ENCODE data around the gene LRIG1. TPM values are rescaled to one million over a fixed set of nuclear protein-coding genes. Genes with fewer than 3 reads are reported as not detected.

Gene LRIG1
- total and polyA plus RNA-seq, 5 experiments from 2014 or later = 4.9 to 13.0 (median 11.1) TPM

GRCh38 chr3:66377800-66378199 lies 123.0 kb downstream of the LRIG1 start:
- no peak overlapping the region for H3K4me3 Mint-ChIP-seq
- ATAC-seq = peak; percentile 30 to 36

DNA sequence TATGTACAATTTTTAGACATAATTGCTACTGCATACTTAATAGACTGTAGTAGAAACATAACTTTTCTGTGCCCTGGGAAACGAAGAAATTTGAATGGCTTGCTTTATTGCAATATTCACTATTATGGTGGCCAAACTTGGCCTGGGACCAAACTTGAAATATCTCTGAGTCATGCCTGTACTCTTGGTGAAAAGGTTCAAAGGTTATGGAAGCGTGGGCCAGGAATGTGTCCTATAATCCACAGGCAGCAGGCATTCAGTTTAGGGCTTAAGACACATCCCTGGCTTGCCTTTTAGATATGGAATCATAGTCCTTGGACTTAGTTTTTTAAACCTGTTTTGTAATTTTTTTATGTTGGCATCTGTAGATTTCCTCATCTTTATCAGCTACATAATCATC lies 124.3 kb downstream of the LRIG1 start:
- no peak for DNase-seq
- ATAC-seq = no peak
- H3K9me3 Mint-ChIP-seq = peaks cover 0 to 16% (median 0%) of the 10 kb centered on the region in 9 donors
- peaks cover 2 to 16% (median 7%) of the 10 kb centered on the region in 4 donors for H3K4me1 Mint-ChIP-seq
- no peak overlapping the region for H3K4me3 Mint-ChIP-seq
- POLR2A ChIA-PET = no interaction called here
- peak overlapping the region in 2 of 10 donors; percentile 45 to 78 for H3K27ac Mint-ChIP-seq
- H3K27me3 Mint-ChIP-seq = no peaks in the 10 kb centered on the region
- peaks cover 52 to 83% (median 76%) of the 10 kb centered on the region in 3 donors for H3K36me3 Mint-ChIP-seq

More at GRCh38 chr3:66377800-66378199, 123.0 kb downstream of the LRIG1 start:
- peaks cover 58 to 89% (median 88%) of the 10 kb centered on the region in 3 donors for H3K36me3 Mint-ChIP-seq
- peaks cover 0 to 29% (median 2%) of the 10 kb centered on the region in 9 donors for H3K9me3 Mint-ChIP-seq
- peak overlapping the region; percentile 51 to 93 (median 78) for H3K27ac Mint-ChIP-seq
- DNase-seq = no peak
- POLR2A ChIA-PET = no interaction called here
- peaks cover 2 to 13% (median 7%) of the 10 kb centered on the region in 4 donors for H3K4me1 Mint-ChIP-seq
- no peaks in the 10 kb centered on the region for H3K27me3 Mint-ChIP-seq

DNA sequence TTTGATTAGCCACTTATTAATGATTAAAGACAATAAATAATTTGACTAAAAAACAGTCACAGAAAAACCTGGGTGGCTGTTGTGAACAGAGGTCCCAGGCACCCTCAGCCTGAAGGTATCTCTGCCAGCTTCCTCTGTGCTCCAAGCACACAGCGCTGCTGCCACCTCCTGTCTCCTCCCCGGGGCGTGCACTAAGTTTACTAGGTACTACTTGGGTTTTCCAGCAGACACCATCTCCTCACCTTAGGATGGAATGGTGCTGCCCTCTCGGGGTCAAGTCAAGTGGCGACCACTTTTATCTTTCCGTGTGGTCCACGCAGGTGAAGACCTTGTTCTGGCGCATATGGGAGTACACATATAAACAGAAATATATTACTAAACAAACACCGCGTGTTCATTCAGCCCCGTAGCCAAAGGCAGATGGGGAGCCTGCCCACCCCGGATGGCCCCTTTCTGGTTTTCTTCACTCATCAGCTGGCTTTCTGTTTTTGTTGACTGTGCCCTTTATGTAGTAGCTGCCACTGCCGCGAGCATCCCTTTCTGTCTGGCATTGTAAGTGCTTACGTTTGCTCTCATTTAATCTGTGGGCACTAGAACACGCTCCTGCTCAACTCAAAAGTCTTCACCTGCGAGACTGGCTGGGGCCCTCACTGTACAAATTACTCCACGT lies 128.0 kb downstream of the LRIG1 start:
- H3K4me3 Mint-ChIP-seq = no peak overlapping the region
- ATAC-seq (no peak), DNase-seq (peak in 2 of 10 donors; percentile 17 to 28)
- peak overlapping the region in 6 of 10 donors; percentile 15 to 67 (median 47) for H3K27ac Mint-ChIP-seq
- peaks cover 29 to 68% (median 61%) of the 10 kb centered on the region in 3 donors for H3K36me3 Mint-ChIP-seq
- H3K9me3 Mint-ChIP-seq = no peaks in the 10 kb centered on the region
- H3K4me1 Mint-ChIP-seq = peaks cover 1 to 11% (median 3%) of the 10 kb centered on the region in 4 donors
- POLR2A ChIA-PET = no interaction called here
- no peaks in the 10 kb centered on the region for H3K27me3 Mint-ChIP-seq

- POLR2A ChIA-PET = no interaction called here
- DNase-seq (no peak), ATAC-seq (no peak)
- H3K36me3 Mint-ChIP-seq = peaks cover 20 to 56% (median 54%) of the 10 kb centered on the region in 3 donors
- peaks cover 0 to 7% (median 3%) of the 10 kb centered on the region in 4 donors for H3K4me1 Mint-ChIP-seq
- no peak overlapping the region for H3K4me3 Mint-ChIP-seq
- peak overlapping the region in 5 of 10 donors; percentile 2 to 66 (median 35) for H3K27ac Mint-ChIP-seq
- H3K27me3 Mint-ChIP-seq = no peaks in the 10 kb centered on the region
- no peaks in the 10 kb centered on the region for H3K9me3 Mint-ChIP-seq
These were observed 129.4 kb downstream of the LRIG1 start for GRCh38 chr3:66371432-66371831.

- ATAC-seq (no peak), DNase-seq (no peak)
- peaks cover 12 to 46% (median 45%) of the 10 kb centered on the region in 3 donors for H3K36me3 Mint-ChIP-seq
- no peak overlapping the region for H3K4me3 Mint-ChIP-seq
- no peaks in the 10 kb centered on the region for H3K27me3 Mint-ChIP-seq
- POLR2A ChIA-PET = no interaction called here
- H3K9me3 Mint-ChIP-seq = no peaks in the 10 kb centered on the region
- peak overlapping the region in 4 of 10 donors; percentile 9 to 45 (median 12) for H3K27ac Mint-ChIP-seq
- peaks cover 0 to 7% (median 3%) of the 10 kb centered on the region in 4 donors for H3K4me1 Mint-ChIP-seq
These were observed 130.6 kb downstream of the LRIG1 start for GRCh38 chr3:66370179-66370578.

- Mint-ChIP-seq H3K36me3 (peaks cover 5 to 38% (median 32%) of the 10 kb centered on the region in 3 donors), H3K9me3 (no peaks in the 10 kb centered on the region), H3K27ac (peak overlapping the region in 1 of 10 donors; percentile 44), H3K4me1 (peaks cover 0 to 7% (median 3%) of the 10 kb centered on the region in 4 donors), H3K4me3 (no peak overlapping the region), H3K27me3 (no peaks in the 10 kb centered on the region)
- POLR2A ChIA-PET = no interaction called here
- DNase-seq = no peak
- no peak for ATAC-seq
These were observed 132.8 kb downstream of the LRIG1 start for GRCh38 chr3:66367979-66368378.

DNA sequence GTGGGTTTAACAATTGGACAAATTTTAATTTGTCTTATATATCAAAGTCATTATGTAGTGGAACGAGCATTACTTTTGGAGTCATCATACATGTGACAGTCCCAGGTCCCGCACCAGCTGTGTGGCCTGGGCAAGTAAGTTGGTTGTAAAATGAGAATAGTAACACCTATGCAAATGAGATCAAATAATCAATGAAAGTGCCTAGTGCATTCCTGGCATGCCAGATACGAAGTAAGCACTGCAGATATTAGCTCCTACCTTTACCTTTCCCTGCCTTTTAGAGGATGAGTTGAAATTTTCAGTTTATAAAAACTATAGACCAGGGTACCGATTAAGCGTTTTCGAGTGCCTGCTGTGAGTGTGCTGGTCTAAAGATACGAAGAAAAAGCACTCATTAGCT lies 134.1 kb downstream of the LRIG1 start:
- POLR2A ChIA-PET = no interaction called here
- Mint-ChIP-seq H3K27me3 (no peaks in the 10 kb centered on the region), H3K4me3 (no peak overlapping the region), H3K4me1 (peaks cover 0 to 7% (median 2%) of the 10 kb centered on the region in 4 donors), H3K27ac (peak overlapping the region in 1 of 10 donors; percentile 21), H3K9me3 (no peaks in the 10 kb centered on the region), H3K36me3 (peaks cover 5 to 47% (median 33%) of the 10 kb centered on the region in 3 donors)
- ATAC-seq (no peak), DNase-seq (no peak)

DNA sequence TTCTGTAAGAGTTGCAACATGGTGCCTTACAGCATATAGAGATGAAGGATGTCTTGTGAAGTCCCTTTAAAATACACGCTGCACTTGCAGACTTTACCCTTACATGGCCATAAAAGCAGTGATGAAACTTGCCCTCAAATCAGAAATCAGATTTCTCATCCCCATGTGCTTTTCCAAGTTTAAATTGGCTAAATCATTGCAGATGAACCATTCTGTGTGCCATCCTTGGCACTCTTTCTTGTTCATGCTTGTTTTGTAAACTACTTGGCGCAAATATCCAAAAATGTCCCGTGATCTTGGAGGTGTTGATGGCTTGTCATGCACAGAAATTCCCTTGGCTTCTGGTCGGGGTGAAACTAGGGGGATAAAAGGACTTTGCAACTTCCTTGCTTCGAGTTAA lies 135.7 kb downstream of the LRIG1 start:
- peak overlapping the region in 1 of 10 donors; percentile 11 for H3K27ac Mint-ChIP-seq
- POLR2A ChIA-PET = no interaction called here
- peaks cover 0 to 48% (median 28%) of the 10 kb centered on the region in 3 donors for H3K36me3 Mint-ChIP-seq

DNA sequence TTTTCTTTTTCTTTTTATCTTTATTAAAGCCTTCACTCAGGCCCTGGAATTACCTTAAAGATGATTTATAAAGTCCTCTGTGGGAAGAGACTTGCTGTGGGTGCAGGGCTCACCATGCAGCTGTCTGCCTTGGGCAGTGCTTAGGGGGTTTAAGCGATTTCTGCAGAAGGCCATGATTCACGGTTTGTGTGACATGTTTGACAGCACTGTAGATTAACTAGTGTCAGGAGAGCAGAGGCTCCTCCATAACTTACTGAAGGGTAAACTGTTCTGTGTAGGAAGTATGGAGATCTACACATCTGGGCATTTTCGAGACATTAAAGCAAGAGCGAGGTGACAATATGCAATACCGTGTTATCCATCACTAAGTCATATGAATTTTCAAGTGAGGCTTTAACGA lies 137.7 kb downstream of the LRIG1 start:
- ATAC-seq = no peak
- POLR2A ChIA-PET = no interaction called here
- Mint-ChIP-seq H3K4me1 (peaks cover 0 to 2% (median under 1%) of the 10 kb centered on the region in 4 donors), H3K36me3 (peaks cover 0 to 38% (median 28%) of the 10 kb centered on the region in 3 donors), H3K27ac (peak overlapping the region in 1 of 10 donors; percentile 77), H3K9me3 (no peaks in the 10 kb centered on the region), H3K27me3 (no peaks in the 10 kb centered on the region), H3K4me3 (no peak overlapping the region)
- DNase-seq = no peak

More for the DNA sequence above, 135.7 kb downstream of the LRIG1 start:
- DNase-seq (no peak), ATAC-seq (no peak)
- peaks cover 0 to 4% (median 2%) of the 10 kb centered on the region in 4 donors for H3K4me1 Mint-ChIP-seq
- no peaks in the 10 kb centered on the region for H3K9me3 Mint-ChIP-seq
- H3K27me3 Mint-ChIP-seq = no peaks in the 10 kb centered on the region
- no peak overlapping the region for H3K4me3 Mint-ChIP-seq

GRCh38 chr3:66362541-66362941 lies 138.3 kb downstream of the LRIG1 start:
- POLR2A ChIA-PET = no interaction called here
- H3K4me3 Mint-ChIP-seq = no peak overlapping the region
- DNase-seq (no peak), ATAC-seq (no peak)
- H3K9me3 Mint-ChIP-seq = no peaks in the 10 kb centered on the region
- H3K36me3 Mint-ChIP-seq = peaks cover 0 to 39% (median 25%) of the 10 kb centered on the region in 3 donors
- H3K4me1 Mint-ChIP-seq = peaks cover 0 to 2% (median under 1%) of the 10 kb centered on the region in 4 donors
- H3K27ac Mint-ChIP-seq = no peak overlapping the region
- no peaks in the 10 kb centered on the region for H3K27me3 Mint-ChIP-seq

- no peaks in the 10 kb centered on the region for H3K27me3 Mint-ChIP-seq
- H3K36me3 Mint-ChIP-seq = peaks cover 0 to 39% (median 22%) of the 10 kb centered on the region in 3 donors
- H3K4me1 Mint-ChIP-seq = peaks cover 0 to 2% (median 0%) of the 10 kb centered on the region in 4 donors
- H3K27ac Mint-ChIP-seq = no peak overlapping the region
- POLR2A ChIA-PET = no interaction called here
- H3K4me3 Mint-ChIP-seq = no peak overlapping the region
- H3K9me3 Mint-ChIP-seq = no peaks in the 10 kb centered on the region
- ATAC-seq = no peak
- DNase-seq = no peak
These were observed 139.5 kb downstream of the LRIG1 start for GRCh38 chr3:66361356-66361755.

DNA sequence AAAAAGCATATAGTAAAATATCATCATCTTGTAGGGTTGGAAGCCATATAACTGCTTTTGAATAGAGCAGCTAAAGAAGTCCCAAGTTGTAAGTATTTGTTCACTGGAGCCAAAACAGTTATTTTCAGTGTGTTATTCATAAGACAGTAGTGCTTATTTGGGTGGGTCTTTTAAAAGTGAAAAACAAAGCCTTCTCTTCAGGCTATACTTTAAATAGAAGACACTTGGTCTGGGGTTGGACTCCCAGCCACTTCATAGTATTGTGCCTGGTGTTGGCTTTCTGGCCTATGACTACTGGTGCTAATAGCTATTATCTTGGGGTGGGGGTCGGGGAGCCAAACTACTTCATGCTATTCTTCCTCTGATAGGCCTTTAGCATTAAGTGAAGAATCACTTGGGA lies 144.8 kb downstream of the LRIG1 start:
- H3K4me3 Mint-ChIP-seq = no peak overlapping the region
- ATAC-seq = no peak
- peaks cover 0 to 30% (median 9%) of the 10 kb centered on the region in 3 donors for H3K36me3 Mint-ChIP-seq
- peak overlapping the region in 2 of 10 donors; percentile 2 to 37 for H3K27ac Mint-ChIP-seq
- no peaks in the 10 kb centered on the region for H3K9me3 Mint-ChIP-seq
- peaks cover 1 to 18% (median 6%) of the 10 kb centered on the region in 4 donors for H3K4me1 Mint-ChIP-seq
- POLR2A ChIA-PET = interaction anchor here (1.1 kb wide), 1 partner anchor 54 kb away, joined by 3 read pairs; no protein-coding TSS in a partner anchor
- no peak for DNase-seq
- no peaks in the 10 kb centered on the region for H3K27me3 Mint-ChIP-seq

DNA sequence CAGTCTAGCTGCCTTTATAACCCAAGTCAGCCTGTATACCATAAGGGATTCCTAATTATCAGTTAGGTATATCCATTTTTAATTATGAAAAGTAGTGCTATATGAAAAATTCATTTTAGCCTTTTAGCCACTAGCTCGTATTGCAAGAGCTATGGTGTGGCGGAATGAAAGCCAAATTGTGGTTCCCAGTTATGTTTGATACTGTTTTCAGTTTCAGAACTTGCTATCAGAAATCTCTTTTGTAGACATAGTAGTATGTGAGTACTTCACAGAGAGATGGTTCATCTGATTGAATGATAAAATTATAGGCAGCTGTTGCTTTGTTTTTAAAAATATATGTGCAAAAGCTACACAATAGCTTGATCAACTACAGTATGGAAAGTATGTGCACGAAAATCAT lies 145.4 kb downstream of the LRIG1 start:
- Mint-ChIP-seq H3K27me3 (no peaks in the 10 kb centered on the region), H3K36me3 (peaks cover 5 to 29% (median 7%) of the 10 kb centered on the region in 3 donors), H3K4me3 (peak overlapping the region in 1 of 10 donors; percentile 7), H3K4me1 (peaks cover 1 to 18% (median 9%) of the 10 kb centered on the region in 4 donors), H3K27ac (peak overlapping the region in 3 of 10 donors; percentile 2 to 44 (median 37)), H3K9me3 (no peaks in the 10 kb centered on the region)
- ATAC-seq = no peak
- POLR2A ChIA-PET = interaction anchor here (1.1 kb wide), 1 partner anchor 53 kb away, joined by 3 read pairs; no protein-coding TSS in a partner anchor
- no peak for DNase-seq
